HG03442 (cell line): ENCODE results near the gene SMIM35.
"Not testable (repeated sequence)": the region's sequence is repeated elsewhere in the genome, so short reads cannot be mapped to it uniquely, and the experiment has no call there.

Experiments used
- ATAC-seq: cut with Tn5 transposase; IDR thresholded peaks from one replicate; pipeline ENCODE4 v1.9.1; 2021; ENCODE audit warnings: mild to moderate bottlenecking, moderate library complexity; ENCODE audit not compliant: unreplicated experiment

The SMIM35 gene

GRCh38 chr11:118082880-118083552 is 3.7 kb downstream of the SMIM35 start:
- ATAC-seq: no peak

DNA sequence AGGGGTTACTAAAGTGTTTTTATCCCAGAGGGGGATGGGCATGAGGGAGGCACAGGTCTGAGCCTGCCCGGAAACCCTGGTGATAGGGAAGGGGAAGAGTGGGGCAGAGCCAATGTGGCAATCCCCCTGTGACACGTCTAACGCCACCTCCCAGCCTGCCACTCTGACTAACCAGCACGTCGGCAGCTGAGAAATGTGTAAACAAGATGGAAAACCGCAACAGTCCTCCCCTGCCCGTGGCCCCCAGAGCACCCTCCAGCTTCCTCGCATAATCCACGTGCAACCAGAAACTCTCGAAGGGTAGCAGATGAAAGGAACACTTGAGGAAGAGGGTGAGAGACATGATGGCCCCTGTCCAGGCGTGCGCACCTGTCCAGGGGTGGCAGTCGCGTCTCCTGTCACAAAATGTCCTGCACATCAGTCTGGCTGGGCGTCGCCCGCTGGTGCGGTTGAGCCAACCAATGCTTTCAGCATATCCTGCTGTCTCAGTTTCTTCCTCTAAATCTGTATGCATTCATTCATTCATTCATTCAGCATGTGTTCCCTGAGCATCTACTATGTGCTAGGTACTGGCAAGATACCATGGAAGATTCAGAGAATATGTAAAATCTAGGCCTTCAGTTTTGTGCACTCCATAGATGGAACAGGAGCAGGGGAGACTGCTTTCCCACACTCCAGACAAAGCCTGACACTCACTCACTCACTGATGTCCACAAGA is 5.4 kb downstream of the SMIM35 start:
- no peak for ATAC-seq

- no peak for ATAC-seq
Observed at GRCh38 chr11:118080296-118080695, 6.5 kb downstream of the SMIM35 start.

DNA sequence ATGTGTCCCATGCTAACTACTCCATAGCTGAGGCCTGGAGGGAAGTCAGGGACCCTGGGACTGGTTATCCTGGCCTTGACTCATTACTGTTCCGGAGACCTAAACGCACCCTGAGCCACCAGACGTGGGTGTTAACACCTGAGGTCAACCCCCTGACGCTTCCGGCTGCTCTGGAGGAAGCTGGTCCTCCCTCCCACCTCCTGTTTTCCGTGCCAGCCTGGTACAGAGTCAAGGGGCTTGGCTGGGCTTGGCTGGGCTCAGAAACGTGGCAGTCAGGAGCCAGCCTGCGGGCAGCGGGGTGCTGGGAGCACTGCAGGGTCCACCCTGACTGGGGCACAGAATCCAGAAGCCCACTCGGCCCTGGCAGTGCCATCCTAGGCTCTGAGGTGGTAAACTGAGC is 7.3 kb downstream of the SMIM35 start:
- no peak for ATAC-seq

DNA sequence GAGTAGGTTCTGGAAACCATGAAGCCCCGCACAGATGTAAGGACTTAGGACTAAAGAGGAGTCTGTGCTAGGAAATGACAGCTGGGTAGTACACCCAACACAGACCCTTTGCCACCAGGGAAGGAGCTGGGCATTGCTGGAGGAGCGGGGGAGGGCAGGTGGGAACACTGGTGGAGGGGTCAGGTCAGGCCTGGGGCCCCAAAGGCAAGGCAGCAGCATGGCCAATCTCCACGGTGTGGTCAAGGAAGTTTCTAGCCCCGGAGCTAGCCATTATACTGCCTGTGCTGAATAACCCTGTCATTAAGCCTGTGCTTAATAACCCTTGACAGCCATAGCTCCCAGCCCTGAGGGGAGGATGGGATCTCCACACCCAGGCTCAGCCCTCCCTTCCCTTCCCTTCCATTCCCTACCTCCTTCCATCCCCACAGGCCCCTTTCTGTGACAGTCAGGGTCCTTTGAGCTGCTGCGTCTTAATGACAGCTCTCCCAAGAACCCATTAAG is 7.8 kb downstream of the SMIM35 start:
- ATAC-seq: no peak

GRCh38 chr11:118076754-118077281 is 9.9 kb downstream of the SMIM35 start, which contains the start of gene TMPRSS4:
TMPRSS4 (plus strand) TSS chr11:118077078; CDS start chr11:118077303, 225 bp downstream.
- no peak for ATAC-seq

- no peak for ATAC-seq
Observed at GRCh38 chr11:118074785-118075184, 12.0 kb downstream of the SMIM35 start.

- ATAC-seq: no peak
Observed at GRCh38 chr11:118074091-118074685, 12.6 kb downstream of the SMIM35 start.

DNA sequence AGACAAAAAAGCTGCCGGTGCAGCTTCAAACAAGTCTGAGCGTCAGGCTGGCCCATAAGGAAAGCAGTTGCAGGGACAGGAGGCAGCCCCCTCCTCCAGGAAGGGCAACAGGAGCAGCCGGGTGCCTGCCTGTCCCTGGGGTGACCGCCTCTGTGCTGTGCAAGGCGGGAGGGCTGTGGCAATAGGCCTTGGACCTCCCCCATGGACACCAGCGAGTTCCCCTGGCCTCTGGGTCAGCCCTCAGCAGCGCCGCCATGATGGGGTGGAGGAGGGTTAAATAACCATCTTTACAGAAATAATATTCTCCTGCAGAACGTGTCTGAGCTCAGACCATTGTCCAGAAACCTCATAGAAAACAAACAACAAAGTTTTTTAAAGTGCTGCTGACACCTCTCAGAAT is 13.2 kb downstream of the SMIM35 start:
- no peak for ATAC-seq

DNA sequence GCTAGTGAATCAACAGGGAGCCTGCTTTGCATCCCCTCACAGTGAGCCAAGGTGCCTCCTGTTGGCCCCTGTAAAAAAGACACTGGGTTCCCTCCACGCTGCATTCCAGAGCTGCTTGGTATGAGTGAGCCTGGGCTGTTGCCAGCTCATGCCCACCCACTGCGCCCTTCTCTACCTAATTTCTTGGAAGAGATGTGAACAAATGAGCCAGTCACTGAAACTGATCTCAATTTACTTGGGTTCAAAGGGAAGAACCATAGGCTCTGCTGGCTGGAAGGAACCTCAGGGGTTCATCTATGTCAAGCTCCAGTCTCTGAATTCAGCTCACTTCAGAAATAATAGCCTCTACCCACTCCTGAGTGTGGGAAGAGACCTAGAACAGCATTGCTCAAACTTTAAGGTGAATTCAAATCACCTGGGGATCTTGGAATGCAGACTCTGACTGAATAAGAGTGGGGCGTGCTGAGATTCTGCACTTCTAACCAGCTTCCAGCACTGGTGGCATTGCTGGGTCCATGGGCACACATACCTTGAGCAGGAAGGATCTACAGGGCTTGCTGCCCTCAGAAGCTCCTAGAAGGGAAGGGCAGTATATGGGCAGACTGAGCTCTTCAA is 15.2 kb downstream of the SMIM35 start:
- no peak for ATAC-seq

- no peak for ATAC-seq
Observed at GRCh38 chr11:118068945-118069612, 17.7 kb downstream of the SMIM35 start.

DNA sequence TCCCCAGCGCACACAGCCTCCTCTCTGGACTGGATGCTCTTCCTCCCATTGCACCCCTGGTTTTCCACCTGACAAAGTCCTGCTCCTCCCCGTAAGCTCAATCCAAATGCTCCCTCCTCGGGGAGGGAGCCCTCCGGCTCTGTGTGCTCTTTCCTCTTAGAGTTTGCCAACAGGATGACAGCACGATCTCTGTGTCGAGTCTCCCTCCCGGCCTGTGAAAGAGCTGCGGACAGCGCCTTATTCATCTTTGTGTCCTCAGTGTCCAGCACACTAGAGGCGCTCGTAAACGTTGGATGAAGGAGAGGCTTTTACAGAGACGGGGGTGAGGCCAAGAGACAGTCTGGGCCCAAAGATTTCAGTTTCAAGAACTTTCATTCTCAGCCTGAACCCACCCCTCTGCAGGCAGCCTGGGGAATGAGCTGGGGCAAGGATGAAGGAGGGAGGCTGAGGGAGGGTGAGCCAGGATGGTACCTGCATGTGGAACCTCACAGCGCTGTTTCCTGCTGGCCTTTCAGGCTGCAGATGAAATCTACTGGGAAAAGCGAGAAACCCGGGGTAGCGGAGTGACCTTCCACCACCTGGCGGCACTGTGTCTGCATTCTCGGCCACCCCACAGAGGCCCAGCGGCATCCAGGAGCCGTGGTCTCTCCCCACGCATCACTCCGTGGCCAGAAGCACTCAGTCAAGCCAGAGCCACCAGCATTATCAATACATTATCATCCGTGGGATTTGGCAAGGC is 18.4 kb downstream of the SMIM35 start:
- ATAC-seq: no peak

DNA sequence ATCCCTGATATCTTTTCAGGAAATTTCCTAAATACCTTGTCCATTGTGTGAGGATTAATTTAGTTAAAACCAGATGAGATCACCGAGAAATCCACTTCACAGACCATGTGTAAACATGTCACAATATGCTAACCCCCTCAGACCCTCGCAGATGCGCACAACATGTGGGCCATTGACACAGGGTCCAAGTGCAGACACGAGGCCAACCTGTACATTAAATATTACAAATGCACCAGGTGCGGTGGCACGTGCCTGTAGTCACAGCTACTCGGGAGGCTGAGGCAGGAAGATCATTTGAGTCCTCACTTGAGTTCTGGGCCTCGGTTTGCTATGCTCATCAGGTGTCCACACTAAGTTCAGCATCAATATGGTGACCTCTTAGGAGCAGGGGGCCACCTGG is 19.8 kb downstream of the SMIM35 start:
- ATAC-seq: no peak

GRCh38 chr11:118065384-118065783 is 21.4 kb downstream of the SMIM35 start:
- no peak for ATAC-seq

- no peak for ATAC-seq
Observed at GRCh38 chr11:118064956-118065355, 21.8 kb downstream of the SMIM35 start.

DNA sequence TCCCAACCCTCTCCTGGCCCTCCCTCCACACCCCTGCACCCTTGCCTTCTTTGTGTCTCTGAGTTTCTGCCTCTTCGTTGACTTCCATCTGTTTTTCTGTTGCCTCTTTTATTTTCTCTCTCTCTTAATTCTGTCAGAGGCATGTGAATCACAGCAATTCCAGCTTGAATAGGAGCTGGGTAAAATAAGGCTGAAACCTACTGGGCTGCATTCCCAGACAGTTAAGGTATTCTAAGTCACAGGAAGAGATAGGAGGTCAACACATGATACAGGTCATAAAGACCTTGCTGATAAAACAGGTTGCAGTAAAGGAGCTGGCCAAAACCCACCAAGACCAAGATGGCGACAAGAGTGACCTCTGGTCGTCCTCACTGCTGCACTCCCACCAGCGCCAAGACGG is 24.1 kb downstream of the SMIM35 start:
- ATAC-seq: not testable (repeated sequence)

DNA sequence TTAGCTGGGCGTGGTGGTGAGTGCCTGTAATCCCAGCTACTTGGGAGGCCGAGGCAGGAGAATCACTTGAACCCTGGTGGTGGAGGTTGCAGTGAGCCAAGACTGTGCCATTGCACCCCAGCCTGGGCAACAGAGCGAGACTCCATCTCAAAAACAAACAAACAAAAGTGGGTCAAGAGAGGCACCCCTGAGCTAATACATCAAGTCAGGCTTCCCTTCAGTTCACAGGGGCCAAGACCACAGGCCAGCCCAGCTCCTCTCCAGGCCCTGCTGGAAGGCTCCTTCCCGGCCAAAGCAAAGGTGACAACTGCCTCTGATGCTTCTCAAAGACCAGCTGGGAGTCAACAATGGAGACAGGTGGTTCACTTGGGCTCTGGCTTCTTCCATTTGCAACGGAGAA is 24.6 kb downstream of the SMIM35 start:
- ATAC-seq: not testable (repeated sequence)

- no peak for ATAC-seq
Observed at GRCh38 chr11:118061586-118062125, 25.1 kb downstream of the SMIM35 start.

GRCh38 chr11:118060869-118061268 is 25.9 kb downstream of the SMIM35 start:
- ATAC-seq: no peak
